HEK293 (cell line): ENCODE measurements around the gene ATE1.

Source experiments
- CTCF ChIA-PET: fragments of 350-600 bp; formaldehyde crosslinking; extraction: SDS; loops from one replicate; lab custom pipeline; 2021; ENCODE audit warnings: antibody characterized with exemption; lab: Yijun Ruan, JAX
- POLR2A ChIA-PET: fragments of 300-600 bp; formaldehyde crosslinking; extraction: SDS; loops from one replicate; lab custom pipeline; 2020; ENCODE audit warnings: antibody characterized with exemption, inconsistent platforms; lab: Yijun Ruan, JAX
- H3K27ac ChIP-seq: fragments of 200-500 bp; sonication (Bioruptor generic); 2 replicates; pipeline ENCODE4 v1.5.1; 2014; ENCODE audit warnings: low read depth, low read length, control low read depth, inconsistent platforms; ENCODE audit errors: extremely low read depth
- H3K36me3 ChIP-seq, 2 experiments: fragments of 200-500 bp in 1 of 2; sonication (Bioruptor generic) in 1 of 2; 1 replicate in 1 of 2; 2 replicates in 1 of 2; pipeline ENCODE4 v1.5.1; 2014 to 2017; ENCODE audit warnings: inconsistent platforms in 2 of 2, low read length in 2 of 2; ENCODE audit not compliant: control insufficient read depth in 2 of 2, insufficient read depth in 1 of 2
- H3K4me1 ChIP-seq: fragments of 200-500 bp; sonication (Bioruptor generic); 2 replicates; pipeline ENCODE4 v1.5.1; 2014; ENCODE audit warnings: mild to moderate bottlenecking, low read length, inconsistent platforms; ENCODE audit not compliant: control insufficient read depth, insufficient read depth
- H3K4me3 ChIP-seq: 2 replicates; pipeline ENCODE4 v1.5.1; 2011; ENCODE audit warnings: low read depth, mild to moderate bottlenecking, control low read depth, low read length, moderate library complexity
- H3K9me3 ChIP-seq: fragments of 200-500 bp; sonication (Bioruptor generic); 2 replicates; pipeline ENCODE4 v1.5.1; 2014; ENCODE audit warnings: low read depth, low read length, inconsistent platforms; ENCODE audit not compliant: control insufficient read depth, insufficient read depth
- ATF2 ChIP-seq: fragments of 450-650 bp; formaldehyde crosslinking; IDR thresholded peaks from 2 replicates; pipeline ENCODE4 v1.5.1; 2016; ENCODE audit warnings: missing biosample characterization, missing genetic modification characterization, low read depth
- HOXC10 ChIP-seq: sonication (generic); formaldehyde crosslinking; IDR thresholded peaks from 2 replicates; pipeline ENCODE4 v1.8.1; 2023; ENCODE audit warnings: mild to moderate bottlenecking, missing genetic modification reagents
- HOXD13 ChIP-seq: sonication (generic); formaldehyde crosslinking; IDR thresholded peaks from 2 replicates; pipeline ENCODE4 v1.8.0; 2022; ENCODE audit warnings: missing genetic modification reagents, borderline replicate concordance
- KLF16 ChIP-seq: fragments of 450-650 bp; formaldehyde crosslinking; IDR thresholded peaks from 2 replicates; pipeline ENCODE4 v1.5.1; 2017; ENCODE audit warnings: missing biosample characterization, missing genetic modification characterization
- ZNF133 ChIP-seq: fragments of 450-650 bp; formaldehyde crosslinking; IDR thresholded peaks from 2 replicates; pipeline ENCODE4 v1.5.1; 2016; ENCODE audit warnings: missing biosample characterization, missing genetic modification characterization
- ZNF239 ChIP-seq: fragments of 450-650 bp; formaldehyde crosslinking; IDR thresholded peaks from 2 replicates; pipeline ENCODE4 v1.5.1; 2016; ENCODE audit warnings: missing biosample characterization, missing genetic modification characterization
- ZNF248 ChIP-seq: fragments of 450-650 bp; formaldehyde crosslinking; IDR thresholded peaks from 2 replicates; pipeline ENCODE4 v1.5.1; 2017; ENCODE audit warnings: missing biosample characterization, missing genetic modification characterization
- ZNF266 ChIP-seq: fragments of 450-650 bp; formaldehyde crosslinking; IDR thresholded peaks from 2 replicates; pipeline ENCODE4 v1.5.1; 2016; ENCODE audit warnings: missing biosample characterization, missing genetic modification characterization, low read depth
- ZNF292 ChIP-seq: fragments of 450-650 bp; formaldehyde crosslinking; IDR thresholded peaks from 2 replicates; pipeline ENCODE4 v1.5.1; 2016; ENCODE audit warnings: low read depth, missing biosample characterization, missing genetic modification characterization, borderline replicate concordance
- ZNF302 ChIP-seq: fragments of 450-650 bp; formaldehyde crosslinking; IDR thresholded peaks from 2 replicates; pipeline ENCODE4 v1.5.1; 2016; ENCODE audit warnings: missing biosample characterization, missing genetic modification characterization, low read depth
- ZNF324 ChIP-seq: fragments of 450-650 bp; formaldehyde crosslinking; IDR thresholded peaks from 2 replicates; pipeline ENCODE4 v1.5.1; 2016; ENCODE audit warnings: missing biosample characterization, missing genetic modification characterization
- ZNF48 ChIP-seq: fragments of 450-650 bp; formaldehyde crosslinking; IDR thresholded peaks from 2 replicates; pipeline ENCODE4 v1.5.1; 2016; ENCODE audit warnings: missing biosample characterization, missing genetic modification characterization
- ZNF530 ChIP-seq: fragments of 450-650 bp; formaldehyde crosslinking; IDR thresholded peaks from 2 replicates; pipeline ENCODE4 v1.5.1; 2016; ENCODE audit warnings: low read depth, missing biosample characterization, missing genetic modification characterization
- ZNF555 ChIP-seq: fragments of 450-650 bp; formaldehyde crosslinking; conservative IDR thresholded peaks from 2 replicates; pipeline ENCODE4 v1.5.1; 2017; ENCODE audit warnings: missing biosample characterization, mild to moderate bottlenecking, missing genetic modification characterization, inconsistent platforms
- ZNF560 ChIP-seq: fragments of 450-650 bp; formaldehyde crosslinking; IDR thresholded peaks from 2 replicates; pipeline ENCODE4 v1.5.1; 2017; ENCODE audit warnings: missing biosample characterization, missing genetic modification characterization, borderline replicate concordance
- ZNF585B ChIP-seq: fragments of 450-650 bp; formaldehyde crosslinking; IDR thresholded peaks from 2 replicates; pipeline ENCODE4 v1.5.1; 2016; ENCODE audit warnings: missing biosample characterization, missing genetic modification characterization
- ZNF664 ChIP-seq: fragments of 450-650 bp; formaldehyde crosslinking; IDR thresholded peaks from 2 replicates; pipeline ENCODE4 v1.5.1; 2016; ENCODE audit warnings: missing biosample characterization, missing genetic modification characterization
- ZNF670 ChIP-seq: fragments of 450-650 bp; formaldehyde crosslinking; IDR thresholded peaks from 2 replicates; pipeline ENCODE4 v1.5.1; 2016; ENCODE audit warnings: missing biosample characterization, missing genetic modification characterization, low read depth
- ZNF701 ChIP-seq: fragments of 450-650 bp; formaldehyde crosslinking; IDR thresholded peaks from 2 replicates; pipeline ENCODE4 v1.5.1; 2016; ENCODE audit warnings: missing biosample characterization, missing genetic modification characterization
- TF ChIP-seq, protein P1 (sequence below): fragments of 450-650 bp; formaldehyde crosslinking; IDR thresholded peaks from 2 replicates; pipeline ENCODE4 v1.5.1; 2017; ENCODE audit warnings: missing biosample characterization, missing genetic modification characterization
- TF ChIP-seq, protein P2 (sequence below): fragments of 450-650 bp; formaldehyde crosslinking; IDR thresholded peaks from 2 replicates; pipeline ENCODE4 v1.5.1; 2017; ENCODE audit warnings: missing biosample characterization, missing genetic modification characterization

ATE1 gene

GRCh38 chr10:121724282-121724681 lies 203.5 kb downstream of the ATE1 start (continued):
- TF ChIP-seq ZNF701 (tag by site-specific recombination) (no peak), ZNF324 (tag by site-specific recombination) (no peak), ZNF302 (tag by site-specific recombination) (no peak), ZNF248 (tag by site-specific recombination) (no peak)
- TF ChIP-seq, protein P1, sequence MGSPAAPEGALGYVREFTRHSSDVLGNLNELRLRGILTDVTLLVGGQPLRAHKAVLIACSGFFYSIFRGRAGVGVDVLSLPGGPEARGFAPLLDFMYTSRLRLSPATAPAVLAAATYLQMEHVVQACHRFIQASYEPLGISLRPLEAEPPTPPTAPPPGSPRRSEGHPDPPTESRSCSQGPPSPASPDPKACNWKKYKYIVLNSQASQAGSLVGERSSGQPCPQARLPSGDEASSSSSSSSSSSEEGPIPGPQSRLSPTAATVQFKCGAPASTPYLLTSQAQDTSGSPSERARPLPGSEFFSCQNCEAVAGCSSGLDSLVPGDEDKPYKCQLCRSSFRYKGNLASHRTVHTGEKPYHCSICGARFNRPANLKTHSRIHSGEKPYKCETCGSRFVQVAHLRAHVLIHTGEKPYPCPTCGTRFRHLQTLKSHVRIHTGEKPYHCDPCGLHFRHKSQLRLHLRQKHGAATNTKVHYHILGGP (tag by site-specific recombination) = no peak

DNA sequence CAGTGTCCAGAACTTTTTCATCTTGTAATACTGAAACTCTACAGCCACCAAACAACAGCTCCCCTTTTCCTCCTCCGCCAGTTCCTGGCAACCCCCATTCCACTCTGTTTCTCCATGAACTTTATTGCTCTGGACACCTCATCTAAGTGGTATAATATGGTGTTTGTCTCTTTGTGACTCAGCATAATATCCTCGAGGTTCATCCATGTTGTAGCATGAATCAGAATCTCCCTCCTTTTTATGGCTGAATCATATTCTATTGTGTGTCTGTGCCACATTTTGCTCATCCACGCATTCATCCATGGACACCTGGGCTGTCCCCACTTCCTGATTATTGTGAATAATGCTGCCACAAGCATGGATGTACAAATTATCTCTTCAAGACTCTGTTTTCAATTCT lies 205.2 kb downstream of the ATE1 start:
- CTCF ChIA-PET = interaction anchor here (1.7 to 1.9 kb wide), 2 partner anchors 10 to 12 kb away, joined by 9 to 10 read pairs; no protein-coding TSS in a partner anchor
- no peak overlapping the region for H3K27ac ChIP-seq
- TF ChIP-seq ZNF530 (tag by site-specific recombination) = no peak
- no peak for TF ChIP-seq HOXD13 (CRISPR knock-in tag)
- TF ChIP-seq ZNF585B = no peak
- no peak for TF ChIP-seq ZNF664 (tag by site-specific recombination)
- no peak for TF ChIP-seq ATF2 (tag by site-specific recombination)
- TF ChIP-seq KLF16 (tag by site-specific recombination) = no peak
- POLR2A ChIA-PET = no interaction called here
- no peaks in the 10 kb centered on the region for H3K36me3 ChIP-seq
- H3K4me3 ChIP-seq = no peak overlapping the region
- H3K4me1 ChIP-seq = no peaks in the 10 kb centered on the region
- H3K9me3 ChIP-seq = no peaks in the 10 kb centered on the region

DNA sequence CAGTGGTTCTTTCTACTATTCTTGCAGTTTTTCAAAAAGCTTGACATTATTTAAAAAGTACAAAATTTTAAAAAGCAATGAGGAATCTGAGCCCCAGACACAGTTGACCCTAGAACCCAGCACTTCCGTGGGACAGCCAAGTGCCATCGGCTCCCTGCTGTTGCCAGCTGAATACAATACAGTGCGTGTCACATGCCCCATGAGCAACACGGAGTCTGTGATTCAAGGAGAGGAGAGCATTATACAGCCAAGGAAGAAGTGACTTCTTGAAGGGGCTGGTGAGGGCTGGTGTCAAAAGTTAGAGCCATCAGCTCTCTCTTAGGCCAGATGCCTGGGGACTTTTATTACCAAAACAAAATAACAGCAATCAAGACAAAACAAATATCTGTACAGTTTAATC lies 206.6 kb downstream of the ATE1 start:
- POLR2A ChIA-PET = no interaction called here
- no peaks in the 10 kb centered on the region for H3K36me3 ChIP-seq
- no peak for TF ChIP-seq ZNF266
- no peak for TF ChIP-seq ZNF555
- no peak for TF ChIP-seq ZNF133 (tag by site-specific recombination)
- no peak overlapping the region for H3K27ac ChIP-seq
- H3K4me3 ChIP-seq = no peak overlapping the region
- CTCF ChIA-PET = no interaction called here
- H3K4me1 ChIP-seq = no peaks in the 10 kb centered on the region
- no peaks in the 10 kb centered on the region for H3K9me3 ChIP-seq

DNA sequence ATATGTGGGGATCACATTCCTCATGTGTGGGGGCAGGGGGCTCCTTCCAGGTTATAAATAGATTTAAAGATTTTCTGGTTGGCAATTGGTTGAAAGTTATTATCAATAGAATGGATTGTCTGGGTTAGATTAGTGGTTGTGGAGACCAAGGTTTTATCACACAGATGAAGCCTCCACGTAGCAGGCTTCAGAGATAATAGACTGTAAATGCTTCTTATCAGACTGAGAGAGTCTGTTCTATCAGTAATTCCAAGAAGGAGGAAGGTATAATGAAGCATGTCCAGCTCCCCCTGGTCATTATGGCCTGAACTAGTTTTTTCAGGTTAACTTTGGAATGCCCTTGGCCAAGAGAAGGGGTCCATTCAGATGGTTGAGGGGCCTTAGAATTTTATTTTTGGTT lies 211.9 kb downstream of the ATE1 start:
- Histone ChIP-seq H3K36me3 (no peaks in the 10 kb centered on the region), H3K27ac (no peak overlapping the region), H3K4me1 (no peaks in the 10 kb centered on the region), H3K4me3 (no peak overlapping the region), H3K9me3 (no peaks in the 10 kb centered on the region)
- CTCF ChIA-PET = interaction anchor here (0.6 kb wide), 1 partner anchor 60 kb away, joined by 4 read pairs; no protein-coding TSS in a partner anchor
- TF ChIP-seq ZNF292 (tag by site-specific recombination) = no peak
- no peak for TF ChIP-seq ZNF560 (tag by site-specific recombination)
- TF ChIP-seq ZNF530 (tag by site-specific recombination) = no peak
- TF ChIP-seq ZNF670 = no peak
- TF ChIP-seq ZNF48 (tag by site-specific recombination) = no peak
- TF ChIP-seq ZNF239 (tag by site-specific recombination) = no peak
- TF ChIP-seq, protein P2, sequence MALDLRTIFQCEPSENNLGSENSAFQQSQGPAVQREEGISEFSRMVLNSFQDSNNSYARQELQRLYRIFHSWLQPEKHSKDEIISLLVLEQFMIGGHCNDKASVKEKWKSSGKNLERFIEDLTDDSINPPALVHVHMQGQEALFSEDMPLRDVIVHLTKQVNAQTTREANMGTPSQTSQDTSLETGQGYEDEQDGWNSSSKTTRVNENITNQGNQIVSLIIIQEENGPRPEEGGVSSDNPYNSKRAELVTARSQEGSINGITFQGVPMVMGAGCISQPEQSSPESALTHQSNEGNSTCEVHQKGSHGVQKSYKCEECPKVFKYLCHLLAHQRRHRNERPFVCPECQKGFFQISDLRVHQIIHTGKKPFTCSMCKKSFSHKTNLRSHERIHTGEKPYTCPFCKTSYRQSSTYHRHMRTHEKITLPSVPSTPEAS = no peak
- TF ChIP-seq HOXC10 = no peak
- POLR2A ChIA-PET = no interaction called here
